Stimulated activated CD4-positive, alpha-beta T cell treated with anti-CD3 and anti-CD28 coated beads, Interleukin-2, amount 100 ng/mL, for 48 hours (primary cell): Measurements from ENCODE around the gene COL26A1.
"Not testable (repeated sequence)": the region's sequence is repeated elsewhere in the genome, so short reads cannot be mapped to it uniquely, and the experiment has no call there.

Source experiments
- DNase-seq, 2 donors: peaks; one replicate each; pipeline ENCODE4 v3.0.0-alpha.2; 2020

COL26A1 gene

GRCh38 chr7:101402835-101403234, 40.2 kb downstream of the COL26A1 start:
- no peak for DNase-seq

GRCh38 chr7:101405474-101406067, 42.9 kb downstream of the COL26A1 start:
- DNase-seq = no peak

- peak; percentile 28 to 46 for DNase-seq
Observed at GRCh38 chr7:101410743-101411507, 48.2 kb downstream of the COL26A1 start.

GRCh38 chr7:101411508-101411874, 48.8 kb downstream of the COL26A1 start:
- no peak for DNase-seq

- DNase-seq = no peak
Observed at GRCh38 chr7:101412976-101413375, 50.3 kb downstream of the COL26A1 start.

GRCh38 chr7:101418694-101419093, 56.0 kb downstream of the COL26A1 start:
- DNase-seq = no peak

- no peak for DNase-seq
Observed at GRCh38 chr7:101419831-101420230, 57.2 kb downstream of the COL26A1 start.

- peak in 1 of 2 donors; percentile 6 for DNase-seq
Observed at GRCh38 chr7:101420436-101420835, 57.8 kb downstream of the COL26A1 start.

GRCh38 chr7:101422356-101423195, 59.9 kb downstream of the COL26A1 start:
- DNase-seq = no peak

- no peak for DNase-seq
Observed at GRCh38 chr7:101426303-101427011, 63.8 kb downstream of the COL26A1 start.

GRCh38 chr7:101428093-101428866, 65.6 kb downstream of the COL26A1 start:
- no peak for DNase-seq

GRCh38 chr7:101432316-101432715, 69.6 kb downstream of the COL26A1 start:
- no peak for DNase-seq

- no peak for DNase-seq
Observed at GRCh38 chr7:101433688-101434087, 71.0 kb downstream of the COL26A1 start.

GRCh38 chr7:101434155-101434554, 71.5 kb downstream of the COL26A1 start:
- DNase-seq = not testable (repeated sequence)

GRCh38 chr7:101435461-101436220, 73.0 kb downstream of the COL26A1 start:
- no peak for DNase-seq

- no peak for DNase-seq
Observed at GRCh38 chr7:101436221-101436735, 73.6 kb downstream of the COL26A1 start.

GRCh38 chr7:101436857-101437576, 74.3 kb downstream of the COL26A1 start:
- no peak for DNase-seq

- no peak for DNase-seq
Observed at GRCh38 chr7:101441890-101442289, 79.2 kb downstream of the COL26A1 start.

- no peak for DNase-seq
Observed at GRCh38 chr7:101442426-101443070, 79.9 kb downstream of the COL26A1 start.

GRCh38 chr7:101450064-101450463, 87.4 kb downstream of the COL26A1 start:
- no peak for DNase-seq
